Skeletal muscle tissue (tissue), 4 donors: ENCODE measurements around the gene UBE2G2. TPM values are rescaled to one million over a fixed set of nuclear protein-coding genes. Genes with fewer than 3 reads are reported as not detected.

ENCODE experiments used
- H3K27ac ChIP-seq: one replicate; pipeline ENCODE4 v1.7.0; 2013; ENCODE audit warnings: mild to moderate bottlenecking, low read depth, low read length, inconsistent platforms
- H3K27me3 ChIP-seq, 3 donors: one replicate each; pipeline ENCODE4 v1.7.0; 2013; ENCODE audit warnings: low read length in 3 of 3; ENCODE audit not compliant: control insufficient read depth in 3 of 3, insufficient read depth in 3 of 3
- H3K36me3 ChIP-seq, 3 donors: one replicate each; pipeline ENCODE4 v1.7.0; 2013; ENCODE audit warnings: low read length in 3 of 3; ENCODE audit not compliant: control insufficient read depth in 3 of 3, insufficient read depth in 3 of 3
- H3K4me1 ChIP-seq, 3 donors: one replicate each; pipeline ENCODE4 v1.7.0; 2013; ENCODE audit warnings: low read length in 3 of 3, mild to moderate bottlenecking in 3 of 3; ENCODE audit not compliant: control insufficient read depth in 3 of 3, insufficient read depth in 3 of 3
- H3K4me3 ChIP-seq, 3 donors: one replicate each; pipeline ENCODE4 v1.7.0; 2013; ENCODE audit warnings: low read length in 3 of 3
- H3K9ac ChIP-seq, 3 donors: one replicate each; pipeline ENCODE4 v1.7.0; 2013; ENCODE audit warnings: low read length in 3 of 3, mild to moderate bottlenecking in 3 of 3, moderate library complexity in 2 of 3, low read depth in 1 of 3
- H3K9me3 ChIP-seq, 3 donors: one replicate each; pipeline ENCODE4 v1.7.0; 2013; ENCODE audit warnings: low read length in 3 of 3; ENCODE audit not compliant: control insufficient read depth in 3 of 3
- total RNA-seq: library from RNA; depleted of rRNA; stranded (reverse); fragments of >200 nt; gene quantifications from one replicate; pipeline ENCODE4 v1.2.3, GENCODE V29; 2014
- donor health status: Osteomylitis.

The UBE2G2 gene
- total RNA-seq, 1 donor from 2014 or later, result 60.5 TPM

DNA sequence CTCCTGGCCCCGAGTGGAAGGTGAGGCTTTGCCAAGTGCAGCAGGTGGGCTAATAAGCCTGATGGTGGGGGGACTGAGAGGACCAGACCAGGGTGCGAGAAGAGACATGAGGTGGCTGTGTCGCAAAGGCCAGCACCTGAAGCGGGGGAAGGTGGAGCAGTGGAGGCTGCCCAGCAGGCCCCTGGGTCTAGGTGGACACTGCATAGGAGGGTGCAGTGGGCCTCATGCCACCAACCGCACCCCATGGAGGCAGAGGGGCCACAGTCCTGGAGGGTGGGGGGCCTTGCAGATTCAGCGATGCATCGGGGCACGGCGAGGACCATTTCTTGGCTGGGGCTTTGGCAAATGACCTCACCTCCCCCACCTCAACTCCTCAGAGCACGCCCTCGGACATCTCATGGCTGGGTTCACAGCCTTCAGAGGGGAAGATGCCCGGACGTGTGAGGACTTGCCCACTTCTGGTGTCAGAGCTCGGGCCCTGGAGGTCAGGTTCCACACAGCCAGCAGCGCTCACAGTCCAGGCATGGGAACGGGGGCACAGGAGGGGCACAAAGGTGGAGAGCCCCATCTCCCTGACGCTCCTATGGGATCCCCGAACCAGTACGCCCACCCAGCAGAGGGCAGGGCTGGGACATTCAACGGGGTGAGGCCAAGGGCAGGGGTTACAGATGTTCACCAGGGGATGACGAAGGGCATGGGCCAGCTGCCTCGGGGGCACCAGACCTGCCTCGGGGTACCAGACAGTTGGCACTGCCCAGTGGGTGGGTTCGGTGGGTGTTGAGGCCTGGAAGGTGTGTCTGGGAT, 35.4 kb downstream of the UBE2G2 start:
- Histone ChIP-seq H3K27ac (no peak overlapping the region), H3K9ac (no peak overlapping the region), H3K27me3 (no peaks in the 10 kb centered on the region), H3K36me3 (peaks cover 19 to 24% (median 22%) of the 10 kb centered on the region in 3 donors), H3K4me1 (peaks cover 0 to 3% (median 0%) of the 10 kb centered on the region in 3 donors), H3K9me3 (no peaks in the 10 kb centered on the region), H3K4me3 (no peak overlapping the region)

DNA sequence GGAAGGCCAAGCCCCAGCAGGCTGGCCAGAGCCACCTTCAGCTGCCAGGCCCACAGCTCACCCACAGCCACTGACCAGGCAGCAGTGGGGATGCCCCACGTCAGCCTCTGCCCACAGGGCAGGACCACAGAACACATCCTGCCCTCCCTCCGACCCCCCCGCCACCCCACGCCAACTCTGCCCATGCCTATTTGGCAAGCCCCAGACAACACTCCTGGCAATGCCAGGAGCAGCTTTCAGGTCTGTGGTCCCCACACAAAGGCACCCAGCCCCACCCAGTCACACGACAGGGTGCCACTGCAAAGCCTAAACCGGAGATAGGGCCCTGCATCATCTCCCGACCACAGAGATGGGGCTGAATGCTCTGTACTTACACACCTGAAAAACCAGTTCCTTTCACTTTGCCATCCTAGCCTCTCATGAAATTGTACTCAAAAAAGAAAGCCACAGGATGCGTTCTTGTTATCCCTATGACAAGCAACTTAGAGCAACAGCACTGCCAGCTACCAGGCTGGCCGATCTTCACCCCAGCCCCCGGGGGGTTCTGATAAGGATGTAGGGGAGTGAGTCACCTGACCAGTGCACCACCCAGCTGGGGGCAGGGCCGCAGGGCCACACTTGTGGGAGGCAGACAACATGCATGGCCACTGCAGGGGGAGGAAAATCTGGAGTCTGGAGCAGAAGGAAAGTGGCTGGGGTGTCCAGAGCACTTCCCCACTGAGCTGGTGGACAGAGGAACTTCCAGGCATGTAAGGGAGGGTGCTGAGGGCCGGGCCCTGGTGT, 36.2 kb downstream of the UBE2G2 start:
- Histone ChIP-seq H3K9ac (no peak overlapping the region), H3K9me3 (no peaks in the 10 kb centered on the region), H3K27ac (no peak overlapping the region), H3K4me3 (no peak overlapping the region), H3K36me3 (peaks cover 11 to 16% (median 14%) of the 10 kb centered on the region in 3 donors), H3K4me1 (peaks cover 0 to 3% (median 0%) of the 10 kb centered on the region in 3 donors), H3K27me3 (no peaks in the 10 kb centered on the region)

DNA sequence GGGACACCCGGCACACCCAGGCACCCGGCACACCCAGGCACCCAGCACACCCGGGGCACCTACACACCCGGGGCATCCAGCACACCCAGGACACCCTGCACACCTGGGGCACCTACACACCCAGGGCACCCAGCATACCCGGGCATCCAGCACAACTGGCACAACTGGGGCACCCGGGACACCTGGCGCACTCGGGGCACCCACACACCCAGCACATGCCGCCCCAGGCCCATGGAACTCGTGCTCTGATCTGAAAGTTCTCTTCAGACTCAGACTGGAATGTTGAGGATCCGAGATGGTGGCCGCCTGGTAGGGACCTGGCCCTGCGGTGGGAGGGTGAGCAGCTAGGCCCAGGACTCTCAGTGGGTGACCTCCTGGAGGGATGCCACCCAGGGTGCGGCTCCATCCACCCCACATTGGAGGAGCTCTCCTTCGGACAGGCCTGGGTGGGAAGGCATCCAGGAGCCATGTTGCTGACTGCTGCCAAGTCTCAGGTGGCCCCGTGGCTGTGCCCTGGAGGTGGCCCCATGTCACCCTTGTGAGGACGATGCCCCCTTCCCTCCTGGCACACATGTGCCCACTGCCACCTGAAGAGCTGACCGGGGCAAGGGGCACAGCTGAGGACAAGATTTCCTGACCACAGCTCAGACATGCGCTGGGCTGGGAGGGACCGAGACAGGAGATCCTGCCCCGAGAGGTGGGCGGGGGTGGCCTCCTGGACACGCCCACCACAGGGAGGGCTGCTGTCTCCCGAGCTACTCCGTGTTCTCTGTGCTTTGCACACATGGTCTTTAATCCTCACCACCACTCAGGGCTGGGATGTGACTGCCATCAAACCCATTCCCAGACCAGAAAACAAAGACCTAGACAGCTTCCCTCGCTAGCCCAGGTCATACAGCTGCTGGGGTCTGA, 37.0 kb downstream of the UBE2G2 start:
- Histone ChIP-seq H3K4me3 (no peak overlapping the region), H3K27me3 (no peaks in the 10 kb centered on the region)

DNA sequence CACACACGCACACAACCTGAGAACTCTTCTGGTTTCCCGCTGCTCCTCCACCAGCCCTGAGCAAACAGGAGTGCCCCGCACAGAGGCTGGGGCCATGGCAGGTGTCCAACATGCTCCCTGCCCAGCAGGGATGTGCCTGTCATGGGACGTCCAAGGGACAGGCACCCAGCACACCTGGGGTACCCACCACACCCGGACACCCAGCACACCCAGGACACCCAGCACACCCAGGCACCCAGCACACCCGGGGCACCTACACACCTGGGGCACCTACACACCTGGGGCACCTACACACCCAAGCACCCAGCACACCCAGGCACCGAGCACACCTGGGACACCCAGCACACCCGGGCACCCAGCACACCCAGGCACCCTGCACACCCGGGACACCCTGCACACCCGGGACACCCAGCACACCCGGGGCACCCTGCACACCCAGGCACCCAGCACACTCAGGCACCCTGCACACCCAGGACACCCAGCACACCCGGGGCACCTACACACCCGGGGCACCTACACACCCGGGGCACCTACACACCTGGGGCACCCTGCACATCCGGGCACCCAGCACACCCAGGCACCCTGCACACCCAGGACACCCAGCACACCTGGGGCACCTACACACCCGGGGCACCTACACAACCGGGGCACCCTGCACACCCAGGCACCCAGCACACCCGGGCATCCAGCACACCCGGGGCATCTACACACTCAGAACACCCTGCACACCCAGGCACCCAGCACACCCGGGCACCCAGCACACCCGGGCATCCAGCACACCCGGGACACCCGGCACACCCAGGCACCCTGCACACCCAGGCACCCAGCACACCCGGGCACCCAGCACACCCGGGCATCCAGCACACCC, 37.9 kb downstream of the UBE2G2 start:
- H3K9ac ChIP-seq, result no peak overlapping the region
- peaks cover 4 to 8% (median 7%) of the 10 kb centered on the region in 3 donors for H3K36me3 ChIP-seq
- peaks cover 0 to 3% (median 0%) of the 10 kb centered on the region in 3 donors for H3K4me1 ChIP-seq
- no peak overlapping the region for H3K4me3 ChIP-seq
- no peak overlapping the region for H3K27ac ChIP-seq
- no peaks in the 10 kb centered on the region for H3K9me3 ChIP-seq
- no peaks in the 10 kb centered on the region for H3K27me3 ChIP-seq

More for the DNA sequence above, 37.0 kb downstream of the UBE2G2 start:
- Histone ChIP-seq H3K27ac (no peak overlapping the region), H3K36me3 (peaks cover 6 to 10% (median 9%) of the 10 kb centered on the region in 3 donors), H3K4me1 (peaks cover 0 to 3% (median 0%) of the 10 kb centered on the region in 3 donors), H3K9me3 (no peaks in the 10 kb centered on the region), H3K9ac (no peak overlapping the region)

DNA sequence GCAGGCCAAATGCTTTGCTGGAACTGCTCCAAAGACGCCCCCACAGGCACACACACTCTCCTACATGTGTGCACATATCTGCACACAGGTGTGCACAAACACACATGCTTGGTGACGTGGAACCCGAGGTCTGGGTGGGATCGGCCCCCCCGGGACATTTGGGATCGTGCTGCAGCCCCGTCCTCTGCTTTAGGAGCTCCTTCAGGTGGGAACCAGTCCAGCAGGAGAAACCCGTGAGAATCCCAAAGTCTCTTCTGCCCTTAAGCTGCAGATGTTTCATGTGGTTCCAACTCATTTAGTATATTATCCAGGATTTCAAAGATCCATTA, 38.6 kb downstream of the UBE2G2 start:
- Histone ChIP-seq H3K27ac (no peak overlapping the region), H3K36me3 (peaks cover 0 to 2% (median 1%) of the 10 kb centered on the region in 3 donors), H3K9me3 (no peaks in the 10 kb centered on the region), H3K4me3 (no peak overlapping the region), H3K27me3 (no peaks in the 10 kb centered on the region), H3K9ac (no peak overlapping the region), H3K4me1 (peaks cover 0 to 3% (median 0%) of the 10 kb centered on the region in 3 donors)

DNA sequence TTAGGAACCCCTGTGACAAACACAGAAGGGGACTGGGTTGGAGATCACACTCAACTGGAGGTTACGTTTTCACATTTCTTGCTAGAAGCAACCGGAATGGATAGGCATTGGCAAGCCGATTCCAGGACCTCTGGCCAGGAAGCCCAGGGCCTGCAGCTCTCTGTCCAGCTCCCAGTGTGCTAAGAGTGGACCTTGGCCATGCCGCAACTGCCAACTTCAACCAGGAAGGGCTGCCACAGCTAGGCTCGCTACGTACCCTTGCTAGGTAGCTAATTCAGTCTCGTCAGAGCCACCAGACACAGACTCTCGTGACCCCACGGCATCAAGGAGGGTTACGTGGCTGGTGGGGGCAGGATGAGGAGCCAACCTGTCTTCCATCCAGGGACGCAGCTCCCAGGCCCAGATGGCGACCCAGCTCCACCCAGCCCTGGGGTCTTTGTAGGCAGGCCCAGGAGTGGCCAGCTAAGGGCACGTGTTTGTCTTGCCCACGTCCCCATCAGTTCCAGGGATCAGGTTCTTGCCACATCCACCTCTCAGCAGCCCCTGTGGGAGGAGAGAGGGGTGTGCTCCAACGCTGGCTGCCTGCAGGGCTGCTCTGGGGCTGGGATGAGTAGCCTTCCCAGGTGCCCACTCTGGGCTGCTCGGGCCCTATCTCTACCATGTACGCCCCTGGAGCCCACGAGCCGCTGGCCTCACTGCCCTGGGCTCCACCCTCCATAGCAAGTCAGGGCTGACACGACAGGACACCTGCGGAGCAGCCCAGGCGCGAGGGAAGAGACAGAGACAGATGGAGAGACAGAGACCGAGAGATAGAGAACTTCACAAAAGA, 39.2 kb downstream of the UBE2G2 start:
- no peak overlapping the region for H3K27ac ChIP-seq
- peaks cover 0 to 2% (median 0%) of the 10 kb centered on the region in 3 donors for H3K36me3 ChIP-seq
- H3K9ac ChIP-seq, result no peak overlapping the region

DNA sequence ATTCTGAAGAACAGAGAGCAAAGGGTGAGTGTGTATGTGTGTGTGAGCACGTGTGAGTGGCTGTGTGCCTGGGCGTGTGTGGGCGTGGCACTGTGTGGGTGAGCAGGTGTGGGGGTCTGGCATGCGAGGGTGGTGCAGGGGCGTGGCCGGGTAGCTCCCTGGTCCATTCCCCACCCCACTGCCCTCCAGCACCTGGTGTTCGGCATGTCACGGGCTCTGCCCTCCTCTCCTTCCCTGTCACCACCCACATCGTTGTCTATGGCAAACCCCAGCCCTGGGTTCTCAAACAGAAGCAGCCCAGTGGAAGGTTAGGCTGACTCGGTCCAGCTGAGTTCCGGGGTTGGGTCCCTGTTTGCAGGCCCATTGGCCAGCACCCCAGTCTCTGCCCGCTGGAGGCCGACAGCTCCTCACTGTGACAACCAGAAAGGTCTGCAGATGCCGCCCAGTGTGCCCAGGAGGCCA, 39.8 kb downstream of the UBE2G2 start:
- Histone ChIP-seq H3K4me3 (no peak overlapping the region), H3K9ac (no peak overlapping the region), H3K27ac (no peak overlapping the region), H3K9me3 (no peaks in the 10 kb centered on the region), H3K4me1 (peaks cover 0 to 3% (median 0%) of the 10 kb centered on the region in 3 donors), H3K27me3 (no peaks in the 10 kb centered on the region), H3K36me3 (peaks cover 0 to 2% (median 0%) of the 10 kb centered on the region in 3 donors)

More for the DNA sequence above, 39.2 kb downstream of the UBE2G2 start:
- no peaks in the 10 kb centered on the region for H3K27me3 ChIP-seq
- H3K4me1 ChIP-seq, result peaks cover 0 to 3% (median 0%) of the 10 kb centered on the region in 3 donors
- H3K4me3 ChIP-seq, result no peak overlapping the region
- H3K9me3 ChIP-seq, result no peaks in the 10 kb centered on the region

DNA sequence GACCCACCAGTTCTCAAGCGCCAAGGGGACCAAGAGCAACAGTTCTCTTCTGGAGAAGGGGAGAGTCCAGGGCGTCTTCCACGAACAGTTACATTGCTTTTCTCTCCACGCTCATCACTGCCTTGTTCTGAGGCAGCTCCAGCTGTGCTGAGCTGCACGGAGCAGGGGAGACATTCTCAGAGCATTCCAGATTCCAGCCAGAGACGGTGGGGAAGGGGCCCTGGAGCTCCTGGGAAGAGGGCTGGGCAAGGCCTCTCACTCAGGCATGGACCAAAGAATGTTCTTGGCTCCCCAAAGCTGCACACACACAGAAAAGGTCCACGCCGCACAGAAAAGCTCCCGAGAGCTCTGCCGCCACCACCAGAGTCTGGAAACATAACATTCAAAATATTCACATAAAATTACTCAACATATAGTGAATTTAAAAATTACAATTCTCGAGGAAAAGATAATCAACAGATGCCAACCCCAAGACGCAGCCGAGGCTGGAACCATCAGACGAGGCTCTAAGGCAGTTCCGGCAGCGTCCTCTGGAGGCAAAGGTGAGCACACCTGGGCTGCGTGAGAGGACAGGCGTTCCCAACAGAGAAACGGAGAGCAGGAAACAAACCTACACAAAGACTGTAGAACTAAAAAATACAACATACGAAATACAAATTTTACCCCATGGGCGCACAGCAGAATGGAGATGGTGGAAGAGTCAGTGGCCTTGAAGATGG, 40.5 kb downstream of the UBE2G2 start:
- Histone ChIP-seq H3K9ac (no peak overlapping the region), H3K36me3 (no peaks in the 10 kb centered on the region), H3K27ac (no peak overlapping the region), H3K27me3 (no peaks in the 10 kb centered on the region), H3K4me1 (peaks cover 0 to 3% (median 0%) of the 10 kb centered on the region in 3 donors), H3K9me3 (no peaks in the 10 kb centered on the region), H3K4me3 (no peak overlapping the region)
